IMR-90 (cell line): ENCODE measurements around the gene GAPVD1. TPM values are rescaled to one million over a fixed set of nuclear protein-coding genes. Genes with fewer than 3 reads are reported as not detected.

Experiments
- ATAC-seq: fragments of 200-7000 bp; cut with Tn5 transposase; 2 replicates; pipeline ENCODE4 v1.9.1; 2020; ENCODE audit warnings: low read depth, mild to moderate bottlenecking, moderate library complexity
- BruUV-seq: library from RNA; stranded (reverse); fragments of 400-500 nt; replicated peaks from 2 replicates; lab custom pipeline; 2021; lab: Mats Ljungman, UMichigan
- CTCF ChIA-PET: fragments of 300-600 bp; formaldehyde crosslinking; extraction: SDS; loops from one replicate; lab custom pipeline; 2021; ENCODE audit warnings: antibody characterized with exemption; lab: Yijun Ruan, JAX
- POLR2A ChIA-PET: fragments of 300-600 bp; sonication (Branson Sonifier 250); formaldehyde crosslinking; loops from one replicate; lab custom pipeline; 2022; ENCODE audit warnings: antibody characterized with exemption; ENCODE audit not compliant: unreplicated experiment; lab: Charles Lee
- DNase-seq: peaks from one replicate; pipeline ENCODE4 v3.0.0; 2013
- H2AFZ ChIP-seq: replicated peaks from 2 replicates; pipeline ENCODE3; 2013; ENCODE audit warnings: low read length, mild to moderate bottlenecking; ENCODE audit not compliant: poor library complexity
- H2AK5ac ChIP-seq: 2 replicates; pipeline ENCODE4 v1.6.1; 2013; ENCODE audit warnings: low read depth, low read length, inconsistent platforms
- H2AK9ac ChIP-seq: replicated peaks from 2 replicates; pipeline ENCODE3; 2013; ENCODE audit warnings: mild to moderate bottlenecking, low read depth, low read length, moderate library complexity; ENCODE audit not compliant: poor library complexity
- H2BK120ac ChIP-seq: 2 replicates; pipeline ENCODE4 v1.6.1; 2013; ENCODE audit warnings: low read depth, low read length, inconsistent platforms
- H2BK15ac ChIP-seq: 3 replicates; pipeline ENCODE4 v1.6.1; 2013; ENCODE audit warnings: low read depth, low read length, inconsistent platforms
- H2BK20ac ChIP-seq: 2 replicates; pipeline ENCODE4 v1.6.1; 2013; ENCODE audit warnings: low read depth, mild to moderate bottlenecking, inconsistent platforms, low read length, moderate library complexity
- H2BK5ac ChIP-seq: 2 replicates; pipeline ENCODE4 v1.6.1; 2013; ENCODE audit warnings: mild to moderate bottlenecking, low read depth, low read length, inconsistent platforms; ENCODE audit not compliant: poor library complexity, severe bottlenecking
- H3K14ac ChIP-seq: replicated peaks from 2 replicates; pipeline ENCODE4 v1.6.1; 2013; ENCODE audit warnings: low read depth, low read length, inconsistent platforms
- H3K18ac ChIP-seq: 2 replicates; pipeline ENCODE4 v1.6.1; 2013; ENCODE audit warnings: low read depth, low read length, control low read depth
- H3K23ac ChIP-seq: 2 replicates; pipeline ENCODE4 v1.6.1; 2013; ENCODE audit warnings: low read depth, low read length, inconsistent platforms
- H3K27ac ChIP-seq: 2 replicates; pipeline ENCODE4 v1.5.1; 2013; ENCODE audit warnings: mild to moderate bottlenecking, control low read depth, low read length; ENCODE audit not compliant: insufficient read depth
- H3K27me3 ChIP-seq: 2 replicates; pipeline ENCODE4 v1.6.1; 2013; ENCODE audit warnings: low read length; ENCODE audit not compliant: control insufficient read depth, insufficient read depth
- H3K36me3 ChIP-seq: 2 replicates; pipeline ENCODE4 v1.6.1; 2013; ENCODE audit warnings: low read length, mixed read lengths; ENCODE audit not compliant: control insufficient read depth, insufficient read depth
- H3K4ac ChIP-seq: 2 replicates; pipeline ENCODE4 v1.6.1; 2013; ENCODE audit warnings: low read depth, low read length, inconsistent platforms
- H3K4me1 ChIP-seq: 2 replicates; pipeline ENCODE4 v1.6.1; 2013; ENCODE audit warnings: low read length, mixed read lengths; ENCODE audit not compliant: control insufficient read depth, insufficient read depth
- H3K4me2 ChIP-seq: 2 replicates; pipeline ENCODE4 v1.6.1; 2013; ENCODE audit warnings: low read depth, mild to moderate bottlenecking, control low read depth, low read length, moderate library complexity
- H3K4me3 ChIP-seq: 2 replicates; pipeline ENCODE4 v1.5.1; 2013; ENCODE audit warnings: low read depth, mild to moderate bottlenecking, control low read depth, low read length, moderate library complexity; ENCODE audit not compliant: insufficient read depth
- H3K56ac ChIP-seq: 2 replicates; pipeline ENCODE4 v1.6.1; 2013; ENCODE audit warnings: low read length, inconsistent platforms; ENCODE audit not compliant: insufficient read depth; ENCODE audit errors: extremely low read depth
- H3K79me1 ChIP-seq, 2 experiments: 2 replicates each; pipeline ENCODE4 v1.6.1; 2013; ENCODE audit warnings: low read length in 2 of 2, inconsistent platforms in 1 of 2, low read depth in 1 of 2
- H3K9ac ChIP-seq: 2 replicates; pipeline ENCODE4 v1.6.1; 2013; ENCODE audit warnings: low read depth, low read length, control low read depth
- H3K9me1 ChIP-seq: 2 replicates; pipeline ENCODE4 v1.6.1; 2013; ENCODE audit warnings: low read length, inconsistent platforms; ENCODE audit not compliant: insufficient read depth
- H3K9me3 ChIP-seq: 2 replicates; pipeline ENCODE4 v1.6.1; 2013; ENCODE audit warnings: low read length; ENCODE audit not compliant: control insufficient read depth, insufficient read depth
- H4K20me1 ChIP-seq: 2 replicates; pipeline ENCODE4 v1.6.1; 2013; ENCODE audit warnings: low read length, inconsistent platforms; ENCODE audit not compliant: insufficient read depth
- H4K5ac ChIP-seq: 2 replicates; pipeline ENCODE4 v1.6.1; 2013; ENCODE audit warnings: mild to moderate bottlenecking, low read depth, low read length, control low read depth
- H4K8ac ChIP-seq, 2 experiments: 2 replicates each; pipeline ENCODE4 v1.6.1; 2013; ENCODE audit warnings: low read depth in 2 of 2, low read length in 2 of 2, control low read depth in 1 of 2, inconsistent platforms in 1 of 2
- H4K91ac ChIP-seq: 2 replicates; pipeline ENCODE4 v1.6.1; 2013; ENCODE audit warnings: low read depth, low read length, inconsistent platforms; ENCODE audit not compliant: insufficient read depth
- SMC3 ChIP-seq: fragments of 150-350 bp; IDR thresholded peaks from 2 replicates; pipeline ENCODE4 v1.6.1; 2016; ENCODE audit warnings: low read depth, mild to moderate bottlenecking, antibody characterized with exemption, low read length, moderate library complexity
- WGBS, 2 experiments: methylation state at CpG; one replicate each; pipeline versions ENCODE4 v1.1.5 to v1.1.7; 2013; ENCODE audit warnings: missing lambda C conversion rate in 2 of 2; ENCODE audit not compliant: insufficient read length in 1 of 2; ENCODE audit errors: extremely low coverage in 2 of 2; 5-methylcytosine and 5-hydroxymethylcytosine counted together
- dilution Hi-C: fragments of 300-500 bp; cut with HindIII; formaldehyde crosslinking; loops from one replicate; pipeline ENCODE4 v1.14.3; 2018; ENCODE audit warnings: low sequenced_read_pairs; ENCODE audit not compliant: unreplicated experiment
- in situ Hi-C: fragments of 300-500 bp; cut with MboI; formaldehyde crosslinking; loops from 3 replicates; pipeline ENCODE4 v1.14.3; 2019; ENCODE audit warnings: low sequenced_read_pairs, inconsistent platforms, mixed read lengths
- intact Hi-C: fragments of 100-400 bp; cut with micrococcal nuclease; formaldehyde crosslinking; loops from 2 replicates; pipeline ENCODE4 v1.10.0; 2022
- polyA plus RNA-seq, 3 experiments: library from polyadenylated mRNA; depleted of rRNA; stranded (reverse); fragments of >200 nt; gene quantifications; 2 replicates each; pipeline ENCODE4 v1.2.3, GENCODE V29; 2012; ENCODE audit warnings: low replicate concordance in 1 of 3
- total RNA-seq: library from RNA; depleted of rRNA; stranded (reverse); fragments of >200 nt; gene quantifications from 2 replicates; pipeline ENCODE4 v1.2.3, GENCODE V29; 2012

GAPVD1 gene
- total and polyA plus RNA-seq, 2 of the 4 experiments (the other 2 are of a cell fraction) = 13.8 to 50.9 TPM

- Histone ChIP-seq H3K4me1 (peaks cover 3% of the 10 kb centered on the region; the same call in 1 of the 2 replicates), H3K56ac (no peak overlapping the region), H2AK5ac (no peak overlapping the region), H3K36me3 (no peaks in the 10 kb centered on the region), H2AFZ (no peak overlapping the region), H3K4me2 (no peak overlapping the region), H3K27ac (no peak overlapping the region), H2BK20ac (no peak overlapping the region), H2BK15ac (no peak overlapping the region), H2AK9ac (no peak overlapping the region), H4K20me1 (no peaks in the 10 kb centered on the region), H4K5ac (no peak overlapping the region), H3K27me3 (no peaks in the 10 kb centered on the region), H4K91ac (no peak overlapping the region), H3K4ac (no peak overlapping the region), H3K23ac (no peak overlapping the region), H3K14ac (no peak overlapping the region), H4K8ac (no peak overlapping the region), H2BK120ac (no peak overlapping the region), H3K79me1 (peaks cover 0 to 6% of the 10 kb centered on the region in 2 experiments; a peak in 1 of 4 replicates), H3K9me1 (peaks cover 10% of the 10 kb centered on the region), H3K9me3 (peaks cover 2% of the 10 kb centered on the region; the same call in 1 of the 2 replicates), H2BK5ac (no peak overlapping the region), H3K9ac (no peak overlapping the region), H3K18ac (no peak overlapping the region), H3K4me3 (no peak overlapping the region)
- intact Hi-C loops = no loop called here
- dilution Hi-C loops = no loop called here
- in situ Hi-C loops = loop anchor here (25.0 kb wide), 1 partner anchor 1075 kb away; no protein-coding TSS in a partner anchor
- ChIA-PET CTCF (no interaction called here), POLR2A (no interaction called here)
- ATAC-seq = no peak
- no TSS peak for BruUV-seq
- DNase-seq = no peak
- WGBS, 2 experiments = 100% methylated on average over 3 of the region's 10 CpGs; no CpG with 5 or more reads in 1 of the 2 experiments
- TF ChIP-seq SMC3 = no peak
Measured at GRCh38 chr9:125412166-125412565, 150.5 kb downstream of the GAPVD1 start.
